WTC11 (cell line): Measurements from ENCODE around the gene POU6F1. TPM values are rescaled to one million over a fixed set of nuclear protein-coding genes. Genes with fewer than 3 reads are reported as not detected.

Experiments
- ATAC-seq: fragments of 200-7000 bp; cut with Tn5 transposase; 2 replicates; pipeline ENCODE4 v1.10.0; 2021; ENCODE audit warnings: mild to moderate bottlenecking, moderate library complexity
- CTCF ChIA-PET: fragments of 300-600 bp; sonication (Branson Sonifier 250); formaldehyde crosslinking; loops from one replicate; lab custom pipeline; 2021; ENCODE audit warnings: antibody characterized with exemption; lab: Charles Lee
- POLR2A ChIA-PET: fragments of 350-600 bp; sonication (Branson Sonifier 250); formaldehyde crosslinking; loops from one replicate; lab custom pipeline; 2021; ENCODE audit warnings: antibody characterized with exemption; lab: Charles Lee
- DNase-seq: peaks from one replicate; pipeline ENCODE4 v3.0.0; 2021; ENCODE audit warnings: low spot score
- H3K27ac Mint-ChIP-seq: 2 replicates; pipeline ENCODE4 v1.8.0; 2021; ENCODE audit warnings: mixed read lengths
- H3K27me3 Mint-ChIP-seq: 2 replicates; pipeline ENCODE4 v1.8.0; 2021; ENCODE audit warnings: low read depth, mild to moderate bottlenecking, moderate library complexity, mixed read lengths
- H3K36me3 Mint-ChIP-seq: 2 replicates; pipeline ENCODE4 v1.8.0; 2021; ENCODE audit warnings: mixed read lengths
- H3K4me1 Mint-ChIP-seq: 2 replicates; pipeline ENCODE4 v1.8.0; 2022; ENCODE audit warnings: mixed read lengths
- H3K4me3 Mint-ChIP-seq: 2 replicates; pipeline ENCODE4 v1.8.0; 2021; ENCODE audit warnings: mild to moderate bottlenecking, moderate library complexity, mixed read lengths
- H3K9me3 Mint-ChIP-seq: 2 replicates; pipeline ENCODE4 v1.8.0; 2021; ENCODE audit warnings: mixed read lengths
- ESRRA ChIP-seq: sonication (generic); formaldehyde crosslinking; IDR thresholded peaks from 2 replicates; pipeline ENCODE4 v1.8.1; 2022; ENCODE audit warnings: mild to moderate bottlenecking, missing genetic modification reagents, borderline replicate concordance
- ETV6 ChIP-seq: sonication (generic); formaldehyde crosslinking; IDR thresholded peaks from 2 replicates; pipeline ENCODE4 v1.8.1; 2022; ENCODE audit warnings: mild to moderate bottlenecking, missing genetic modification reagents
- FOXK1 ChIP-seq: sonication (generic); formaldehyde crosslinking; IDR thresholded peaks from 2 replicates; pipeline ENCODE4 v1.8.0; 2022; ENCODE audit warnings: mild to moderate bottlenecking, moderate library complexity, missing genetic modification reagents
- FOXP1 ChIP-seq: sonication (generic); formaldehyde crosslinking; IDR thresholded peaks from 2 replicates; pipeline ENCODE4 v1.8.0; 2022; ENCODE audit warnings: missing genetic modification reagents, mild to moderate bottlenecking, moderate library complexity, borderline replicate concordance
- IRF2 ChIP-seq: sonication (generic); formaldehyde crosslinking; IDR thresholded peaks from 2 replicates; pipeline ENCODE4 v1.8.0; 2022; ENCODE audit warnings: low read depth, missing genetic modification reagents, borderline replicate concordance
- KAT7 ChIP-seq: sonication (generic); formaldehyde crosslinking; IDR thresholded peaks from 2 replicates; pipeline ENCODE4 v1.8.1; 2023; ENCODE audit warnings: missing genetic modification reagents, mild to moderate bottlenecking, borderline replicate concordance
- MXD4 ChIP-seq: fragments of 250-450 bp; sonication (Bioruptor Pico); IDR thresholded peaks from 2 replicates; pipeline ENCODE4 v1.8.0; 2021; ENCODE audit warnings: mild to moderate bottlenecking, moderate library complexity, borderline replicate concordance
- NFYB ChIP-seq: sonication (generic); formaldehyde crosslinking; conservative IDR thresholded peaks from 2 replicates; pipeline ENCODE4 v1.8.0; 2022; ENCODE audit warnings: low read depth, missing genetic modification reagents
- NR2C2 ChIP-seq: sonication (generic); formaldehyde crosslinking; IDR thresholded peaks from 2 replicates; pipeline ENCODE4 v1.8.0; 2022; ENCODE audit warnings: mild to moderate bottlenecking, missing genetic modification reagents
- OVOL2 ChIP-seq: fragments of 250-450 bp; sonication (Bioruptor Pico); IDR thresholded peaks from 2 replicates; pipeline ENCODE4 v1.9.0; 2021; ENCODE audit warnings: mild to moderate bottlenecking, borderline replicate concordance
- SMAD3 ChIP-seq: sonication (generic); formaldehyde crosslinking; IDR thresholded peaks from 2 replicates; pipeline ENCODE4 v1.8.0; 2022; ENCODE audit warnings: missing genetic modification reagents, mild to moderate bottlenecking, borderline replicate concordance
- SMAD4 ChIP-seq: sonication (generic); formaldehyde crosslinking; IDR thresholded peaks from 2 replicates; pipeline ENCODE4 v1.8.0; 2022; ENCODE audit warnings: mild to moderate bottlenecking, missing genetic modification reagents
- SP1 ChIP-seq: sonication (generic); formaldehyde crosslinking; conservative IDR thresholded peaks from 2 replicates; pipeline ENCODE4 v1.8.1; 2022; ENCODE audit warnings: missing genetic modification reagents
- TEAD4 ChIP-seq: sonication (generic); formaldehyde crosslinking; IDR thresholded peaks from 2 replicates; pipeline ENCODE4 v1.8.0; 2022; ENCODE audit warnings: mild to moderate bottlenecking, missing genetic modification reagents
- ZNF138 ChIP-seq: sonication (generic); formaldehyde crosslinking; conservative IDR thresholded peaks from 2 replicates; pipeline ENCODE4 v1.8.1; 2022; ENCODE audit warnings: mild to moderate bottlenecking, moderate library complexity, missing genetic modification reagents
- ZNF219 ChIP-seq: sonication (generic); formaldehyde crosslinking; IDR thresholded peaks from 2 replicates; pipeline ENCODE4 v1.8.0; 2023; ENCODE audit warnings: missing genetic modification reagents, mild to moderate bottlenecking, borderline replicate concordance
- ZNF396 ChIP-seq: fragments of 250-450 bp; sonication (Bioruptor Pico); IDR thresholded peaks from 2 replicates; pipeline ENCODE4 v1.8.0; 2021; ENCODE audit warnings: mild to moderate bottlenecking, moderate library complexity, borderline replicate concordance
- total RNA-seq: library from RNA; stranded (reverse); gene quantifications from 3 replicates; pipeline ENCODE4 v1.2.3, GENCODE V29; 2021
- TF ChIP-seq, protein P1 (sequence below): sonication (generic); formaldehyde crosslinking; IDR thresholded peaks from 2 replicates; pipeline ENCODE4 v1.8.0; 2023; ENCODE audit warnings: missing genetic modification reagents
- TF ChIP-seq, protein P2 (sequence below): sonication (generic); formaldehyde crosslinking; IDR thresholded peaks from 2 replicates; pipeline ENCODE4 v1.8.1; 2022; ENCODE audit warnings: low read depth, missing genetic modification reagents, borderline replicate concordance
- TF ChIP-seq, protein P3 (sequence below): sonication (generic); formaldehyde crosslinking; IDR thresholded peaks from 2 replicates; pipeline ENCODE4 v1.8.1; 2023; ENCODE audit warnings: mild to moderate bottlenecking, moderate library complexity, missing genetic modification reagents
- TF ChIP-seq, protein P4 (sequence below): sonication (generic); formaldehyde crosslinking; IDR thresholded peaks from 2 replicates; pipeline ENCODE4 v1.8.1; 2023; ENCODE audit warnings: mild to moderate bottlenecking, missing genetic modification reagents, moderate library complexity
- TF ChIP-seq, protein P5 (sequence below): sonication (generic); formaldehyde crosslinking; IDR thresholded peaks from 2 replicates; pipeline ENCODE4 v1.8.0; 2022; ENCODE audit warnings: mild to moderate bottlenecking, missing genetic modification reagents
- TF ChIP-seq, protein P6 (sequence below): sonication (generic); formaldehyde crosslinking; IDR thresholded peaks from 2 replicates; pipeline ENCODE4 v1.8.0; 2022; ENCODE audit warnings: mild to moderate bottlenecking, missing genetic modification reagents
- TF ChIP-seq, protein P7 (sequence below): sonication (generic); formaldehyde crosslinking; IDR thresholded peaks from 2 replicates; pipeline ENCODE4 v1.8.1; 2023; ENCODE audit warnings: mild to moderate bottlenecking, missing genetic modification reagents, borderline replicate concordance

Gene POU6F1
- total RNA-seq, 1 experiment from 2014 or later, result 10.2 TPM

DNA sequence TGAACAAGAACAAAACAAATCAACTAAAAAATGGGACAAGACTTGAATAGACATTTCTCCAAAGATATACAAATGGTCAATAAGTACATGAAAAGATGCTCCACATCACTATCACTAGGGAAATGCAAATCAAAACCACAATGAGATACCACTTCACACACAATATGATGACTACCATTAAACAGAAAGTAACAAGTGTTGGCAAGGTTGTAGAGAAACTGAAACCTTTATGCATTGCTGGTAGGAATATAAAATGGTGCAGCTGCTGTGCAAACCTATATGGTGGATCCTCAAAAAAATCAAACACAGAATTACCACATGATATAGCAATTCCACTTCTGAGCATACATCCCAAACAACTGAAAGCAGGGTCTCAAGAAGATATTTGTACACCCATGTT is 47.2 kb upstream of the POU6F1 start:
- Mint-ChIP-seq H3K27ac (no peak overlapping the region), H3K9me3 (no peaks in the 10 kb centered on the region), H3K36me3 (no peaks in the 10 kb centered on the region), H3K4me1 (peaks cover 18% of the 10 kb centered on the region), H3K27me3 (peaks cover 5% of the 10 kb centered on the region; the same call in 1 of the 2 replicates), H3K4me3 (no peak overlapping the region)
- CTCF ChIA-PET, result interaction anchor here (0.6 to 1.1 kb wide), 2 partner anchors 46 to 1155 kb away, joined by 3 to 4 read pairs; no protein-coding TSS in a partner anchor
- no peak for DNase-seq
- TF ChIP-seq ESRRA (CRISPR knock-in tag), result no peak
- TF ChIP-seq, protein P1, sequence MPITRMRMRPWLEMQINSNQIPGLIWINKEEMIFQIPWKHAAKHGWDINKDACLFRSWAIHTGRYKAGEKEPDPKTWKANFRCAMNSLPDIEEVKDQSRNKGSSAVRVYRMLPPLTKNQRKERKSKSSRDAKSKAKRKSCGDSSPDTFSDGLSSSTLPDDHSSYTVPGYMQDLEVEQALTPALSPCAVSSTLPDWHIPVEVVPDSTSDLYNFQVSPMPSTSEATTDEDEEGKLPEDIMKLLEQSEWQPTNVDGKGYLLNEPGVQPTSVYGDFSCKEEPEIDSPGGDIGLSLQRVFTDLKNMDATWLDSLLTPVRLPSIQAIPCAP (CRISPR knock-in tag), result no peak
- TF ChIP-seq ZNF396 (CRISPR knock-in tag), result no peak
- no peak for TF ChIP-seq OVOL2 (CRISPR knock-in tag)
- no peak for TF ChIP-seq ETV6
- no peak for TF ChIP-seq FOXK1 (CRISPR knock-in tag)
- no peak for TF ChIP-seq SMAD3 (CRISPR knock-in tag)
- no peak for TF ChIP-seq TEAD4 (CRISPR knock-in tag)
- TF ChIP-seq ZNF219, result no peak
- TF ChIP-seq FOXP1 (CRISPR knock-in tag), result no peak
- TF ChIP-seq, protein P2, sequence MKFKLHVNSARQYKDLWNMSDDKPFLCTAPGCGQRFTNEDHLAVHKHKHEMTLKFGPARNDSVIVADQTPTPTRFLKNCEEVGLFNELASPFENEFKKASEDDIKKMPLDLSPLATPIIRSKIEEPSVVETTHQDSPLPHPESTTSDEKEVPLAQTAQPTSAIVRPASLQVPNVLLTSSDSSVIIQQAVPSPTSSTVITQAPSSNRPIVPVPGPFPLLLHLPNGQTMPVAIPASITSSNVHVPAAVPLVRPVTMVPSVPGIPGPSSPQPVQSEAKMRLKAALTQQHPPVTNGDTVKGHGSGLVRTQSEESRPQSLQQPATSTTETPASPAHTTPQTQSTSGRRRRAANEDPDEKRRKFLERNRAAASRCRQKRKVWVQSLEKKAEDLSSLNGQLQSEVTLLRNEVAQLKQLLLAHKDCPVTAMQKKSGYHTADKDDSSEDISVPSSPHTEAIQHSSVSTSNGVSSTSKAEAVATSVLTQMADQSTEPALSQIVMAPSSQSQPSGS (CRISPR knock-in tag), result no peak
- TF ChIP-seq, protein P3, sequence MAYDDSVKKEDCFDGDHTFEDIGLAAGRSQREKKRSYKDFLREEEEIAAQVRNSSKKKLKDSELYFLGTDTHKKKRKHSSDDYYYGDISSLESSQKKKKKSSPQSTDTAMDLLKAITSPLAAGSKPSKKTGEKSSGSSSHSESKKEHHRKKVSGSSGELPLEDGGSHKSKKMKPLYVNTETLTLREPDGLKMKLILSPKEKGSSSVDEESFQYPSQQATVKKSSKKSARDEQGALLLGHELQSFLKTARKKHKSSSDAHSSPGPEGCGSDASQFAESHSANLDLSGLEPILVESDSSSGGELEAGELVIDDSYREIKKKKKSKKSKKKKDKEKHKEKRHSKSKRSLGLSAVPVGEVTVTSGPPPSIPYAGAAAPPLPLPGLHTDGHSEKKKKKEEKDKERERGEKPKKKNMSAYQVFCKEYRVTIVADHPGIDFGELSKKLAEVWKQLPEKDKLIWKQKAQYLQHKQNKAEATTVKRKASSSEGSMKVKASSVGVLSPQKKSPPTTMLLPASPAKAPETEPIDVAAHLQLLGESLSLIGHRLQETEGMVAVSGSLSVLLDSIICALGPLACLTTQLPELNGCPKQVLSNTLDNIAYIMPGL, result no peak
- TF ChIP-seq, protein P4, sequence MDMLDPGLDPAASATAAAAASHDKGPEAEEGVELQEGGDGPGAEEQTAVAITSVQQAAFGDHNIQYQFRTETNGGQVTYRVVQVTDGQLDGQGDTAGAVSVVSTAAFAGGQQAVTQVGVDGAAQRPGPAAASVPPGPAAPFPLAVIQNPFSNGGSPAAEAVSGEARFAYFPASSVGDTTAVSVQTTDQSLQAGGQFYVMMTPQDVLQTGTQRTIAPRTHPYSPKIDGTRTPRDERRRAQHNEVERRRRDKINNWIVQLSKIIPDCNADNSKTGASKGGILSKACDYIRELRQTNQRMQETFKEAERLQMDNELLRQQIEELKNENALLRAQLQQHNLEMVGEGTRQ (CRISPR knock-in tag), result no peak
- TF ChIP-seq, protein P5, sequence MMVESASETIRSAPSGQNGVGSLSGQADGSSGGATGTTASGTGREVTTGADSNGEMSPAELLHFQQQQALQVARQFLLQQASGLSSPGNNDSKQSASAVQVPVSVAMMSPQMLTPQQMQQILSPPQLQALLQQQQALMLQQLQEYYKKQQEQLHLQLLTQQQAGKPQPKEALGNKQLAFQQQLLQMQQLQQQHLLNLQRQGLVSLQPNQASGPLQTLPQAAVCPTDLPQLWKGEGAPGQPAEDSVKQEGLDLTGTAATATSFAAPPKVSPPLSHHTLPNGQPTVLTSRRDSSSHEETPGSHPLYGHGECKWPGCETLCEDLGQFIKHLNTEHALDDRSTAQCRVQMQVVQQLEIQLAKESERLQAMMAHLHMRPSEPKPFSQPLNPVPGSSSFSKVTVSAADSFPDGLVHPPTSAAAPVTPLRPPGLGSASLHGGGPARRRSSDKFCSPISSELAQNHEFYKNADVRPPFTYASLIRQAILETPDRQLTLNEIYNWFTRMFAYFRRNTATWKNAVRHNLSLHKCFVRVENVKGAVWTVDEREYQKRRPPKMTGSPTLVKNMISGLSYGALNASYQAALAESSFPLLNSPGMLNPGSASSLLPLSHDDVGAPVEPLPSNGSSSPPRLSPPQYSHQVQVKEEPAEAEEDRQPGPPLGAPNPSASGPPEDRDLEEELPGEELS, result no peak
- TF ChIP-seq NFYB (CRISPR knock-in tag), result no peak
- TF ChIP-seq, protein P6, sequence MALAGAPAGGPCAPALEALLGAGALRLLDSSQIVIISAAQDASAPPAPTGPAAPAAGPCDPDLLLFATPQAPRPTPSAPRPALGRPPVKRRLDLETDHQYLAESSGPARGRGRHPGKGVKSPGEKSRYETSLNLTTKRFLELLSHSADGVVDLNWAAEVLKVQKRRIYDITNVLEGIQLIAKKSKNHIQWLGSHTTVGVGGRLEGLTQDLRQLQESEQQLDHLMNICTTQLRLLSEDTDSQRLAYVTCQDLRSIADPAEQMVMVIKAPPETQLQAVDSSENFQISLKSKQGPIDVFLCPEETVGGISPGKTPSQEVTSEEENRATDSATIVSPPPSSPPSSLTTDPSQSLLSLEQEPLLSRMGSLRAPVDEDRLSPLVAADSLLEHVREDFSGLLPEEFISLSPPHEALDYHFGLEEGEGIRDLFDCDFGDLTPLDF (CRISPR knock-in tag), result no peak
- TF ChIP-seq SMAD4 (CRISPR knock-in tag), result no peak
- no peak for TF ChIP-seq SP1 (CRISPR knock-in tag)
- ATAC-seq, result no peak
- POLR2A ChIA-PET, result no interaction called here

DNA sequence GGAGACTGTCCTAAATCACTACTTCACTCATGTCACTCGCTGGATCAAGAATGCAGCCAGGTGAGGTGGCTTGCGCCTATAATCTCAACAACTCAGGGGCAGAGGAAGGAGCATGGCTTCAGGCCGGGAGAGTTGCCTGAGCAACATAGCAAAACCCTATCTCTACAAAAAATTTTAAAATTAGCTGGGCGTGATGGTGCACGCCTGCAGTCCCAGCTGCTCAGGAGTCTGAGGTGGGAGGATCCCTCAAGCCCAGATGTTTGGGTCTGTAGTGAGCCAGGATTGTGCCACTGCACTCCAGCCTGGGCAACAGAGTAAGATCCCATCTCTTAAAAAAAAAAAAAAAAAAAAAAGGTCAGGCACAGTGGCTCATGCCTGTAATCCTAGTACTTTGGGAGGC is 46.4 kb upstream of the POU6F1 start:
- ChIA-PET POLR2A (no interaction called here), CTCF (interaction anchor here (0.6 to 1.2 kb wide), 3 partner anchors 46 to 1154 kb away, joined by 3 to 5 read pairs (median 4); no protein-coding TSS in a partner anchor)
- Mint-ChIP-seq H3K27me3 (peaks cover 5% of the 10 kb centered on the region; the same call in 1 of the 2 replicates), H3K9me3 (no peaks in the 10 kb centered on the region), H3K4me1 (peaks cover 16% of the 10 kb centered on the region), H3K4me3 (no peak overlapping the region), H3K27ac (0 out of 2 replicates have a peak overlapping the region, but pooled peaks have one; percentile 57), H3K36me3 (no peaks in the 10 kb centered on the region)
- DNase-seq (no peak), ATAC-seq (no peak)
- no peak for TF ChIP-seq IRF2
- TF ChIP-seq, protein P7, sequence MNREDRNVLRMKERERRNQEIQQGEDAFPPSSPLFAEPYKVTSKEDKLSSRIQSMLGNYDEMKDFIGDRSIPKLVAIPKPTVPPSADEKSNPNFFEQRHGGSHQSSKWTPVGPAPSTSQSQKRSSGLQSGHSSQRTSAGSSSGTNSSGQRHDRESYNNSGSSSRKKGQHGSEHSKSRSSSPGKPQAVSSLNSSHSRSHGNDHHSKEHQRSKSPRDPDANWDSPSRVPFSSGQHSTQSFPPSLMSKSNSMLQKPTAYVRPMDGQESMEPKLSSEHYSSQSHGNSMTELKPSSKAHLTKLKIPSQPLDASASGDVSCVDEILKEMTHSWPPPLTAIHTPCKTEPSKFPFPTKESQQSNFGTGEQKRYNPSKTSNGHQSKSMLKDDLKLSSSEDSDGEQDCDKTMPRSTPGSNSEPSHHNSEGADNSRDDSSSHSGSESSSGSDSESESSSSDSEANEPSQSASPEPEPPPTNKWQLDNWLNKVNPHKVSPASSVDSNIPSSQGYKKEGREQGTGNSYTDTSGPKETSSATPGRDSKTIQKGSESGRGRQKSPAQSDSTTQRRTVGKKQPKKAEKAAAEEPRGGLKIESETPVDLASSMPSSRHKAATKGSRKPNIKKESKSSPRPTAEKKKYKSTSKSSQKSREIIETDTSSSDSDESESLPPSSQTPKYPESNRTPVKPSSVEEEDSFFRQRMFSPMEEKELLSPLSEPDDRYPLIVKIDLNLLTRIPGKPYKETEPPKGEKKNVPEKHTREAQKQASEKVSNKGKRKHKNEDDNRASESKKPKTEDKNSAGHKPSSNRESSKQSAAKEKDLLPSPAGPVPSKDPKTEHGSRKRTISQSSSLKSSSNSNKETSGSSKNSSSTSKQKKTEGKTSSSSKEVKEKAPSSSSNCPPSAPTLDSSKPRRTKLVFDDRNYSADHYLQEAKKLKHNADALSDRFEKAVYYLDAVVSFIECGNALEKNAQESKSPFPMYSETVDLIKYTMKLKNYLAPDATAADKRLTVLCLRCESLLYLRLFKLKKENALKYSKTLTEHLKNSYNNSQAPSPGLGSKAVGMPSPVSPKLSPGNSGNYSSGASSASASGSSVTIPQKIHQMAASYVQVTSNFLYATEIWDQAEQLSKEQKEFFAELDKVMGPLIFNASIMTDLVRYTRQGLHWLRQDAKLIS (CRISPR knock-in tag), result no peak
- no peak for TF ChIP-seq KAT7 (CRISPR knock-in tag)
- no peak for TF ChIP-seq NR2C2 (CRISPR knock-in tag)
- no peak for TF ChIP-seq MXD4 (CRISPR knock-in tag)
- no peak for TF ChIP-seq ZNF138 (CRISPR knock-in tag)
